Keratinocyte (primary cell): Measurements from ENCODE around the gene LEP.

ENCODE experiments used
- EZH2 ChIP-seq: IDR thresholded peaks from one replicate; pipeline ENCODE4 v1.6.1; 2012; ENCODE audit warnings: inconsistent platforms, mild to moderate bottlenecking, low read length, moderate library complexity
- TF ChIP-seq, protein P1 (sequence below), 3 experiments: IDR thresholded peaks in 1 of 3; conservative IDR thresholded peaks in 1 of 3; optimal IDR thresholded peaks in 1 of 3; 2 replicates in 2 of 3; 3 replicates in 1 of 3; pipeline versions ENCODE3 to v1.5.1; 2011; ENCODE audit warnings: low read length in 3 of 3, mild to moderate bottlenecking in 3 of 3, moderate library complexity in 2 of 3, control low read depth in 1 of 3, inconsistent platforms in 1 of 3; ENCODE audit not compliant: insufficient read depth in 2 of 3; ENCODE audit errors: extremely low read depth in 1 of 3

DNA sequence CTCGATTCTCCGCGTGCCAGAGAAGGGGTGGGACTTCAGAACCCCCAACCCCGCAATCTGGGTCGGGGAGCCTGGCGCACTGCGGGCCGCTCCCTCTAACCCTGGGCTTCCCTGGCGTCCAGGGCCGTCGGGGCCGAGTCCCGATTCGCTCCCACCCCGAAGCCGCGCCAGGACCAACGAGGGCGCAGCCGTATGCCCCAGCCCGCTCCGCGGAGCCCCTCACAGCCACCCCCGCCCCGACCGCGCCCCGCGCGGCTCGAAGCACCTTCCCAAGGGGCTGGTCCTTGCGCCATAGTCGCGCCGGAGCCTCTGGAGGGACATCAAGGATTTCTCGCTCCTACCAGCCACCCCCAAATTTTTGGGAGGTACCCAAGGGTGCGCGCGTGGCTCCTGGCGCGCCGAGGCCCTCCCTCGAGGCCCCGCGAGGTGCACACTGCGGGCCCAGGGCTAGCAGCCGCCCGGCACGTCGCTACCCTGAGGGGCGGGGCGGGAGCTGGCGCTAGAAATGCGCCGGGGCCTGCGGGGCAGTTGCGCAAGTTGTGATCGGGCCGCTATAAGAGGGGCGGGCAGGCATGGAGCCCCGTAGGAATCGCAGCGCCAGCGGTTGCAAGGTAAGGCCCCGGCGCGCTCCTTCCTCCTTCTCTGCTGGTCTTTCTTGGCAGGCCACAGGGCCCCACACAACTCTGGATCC, at the start of gene LEP:
- TF ChIP-seq, protein P1, sequence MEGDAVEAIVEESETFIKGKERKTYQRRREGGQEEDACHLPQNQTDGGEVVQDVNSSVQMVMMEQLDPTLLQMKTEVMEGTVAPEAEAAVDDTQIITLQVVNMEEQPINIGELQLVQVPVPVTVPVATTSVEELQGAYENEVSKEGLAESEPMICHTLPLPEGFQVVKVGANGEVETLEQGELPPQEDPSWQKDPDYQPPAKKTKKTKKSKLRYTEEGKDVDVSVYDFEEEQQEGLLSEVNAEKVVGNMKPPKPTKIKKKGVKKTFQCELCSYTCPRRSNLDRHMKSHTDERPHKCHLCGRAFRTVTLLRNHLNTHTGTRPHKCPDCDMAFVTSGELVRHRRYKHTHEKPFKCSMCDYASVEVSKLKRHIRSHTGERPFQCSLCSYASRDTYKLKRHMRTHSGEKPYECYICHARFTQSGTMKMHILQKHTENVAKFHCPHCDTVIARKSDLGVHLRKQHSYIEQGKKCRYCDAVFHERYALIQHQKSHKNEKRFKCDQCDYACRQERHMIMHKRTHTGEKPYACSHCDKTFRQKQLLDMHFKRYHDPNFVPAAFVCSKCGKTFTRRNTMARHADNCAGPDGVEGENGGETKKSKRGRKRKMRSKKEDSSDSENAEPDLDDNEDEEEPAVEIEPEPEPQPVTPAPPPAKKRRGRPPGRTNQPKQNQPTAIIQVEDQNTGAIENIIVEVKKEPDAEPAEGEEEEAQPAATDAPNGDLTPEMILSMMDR (optimal IDR thresholded peaks at IDR 0.05 in 1 of 3, IDR thresholded peaks at IDR 0.05 in 1 of 3, conservative IDR thresholded peaks at IDR 0.05 in 1 of 3; ENCODE audit: extremely low read depth in 1 of 3, insufficient read depth in 2 of 3, low read length in 3 of 3), result no peak
- TF ChIP-seq EZH2, result no peak
